Raji (cell line): Measurements from ENCODE around the gene AOPEP.

Experiments
- POLR2A ChIP-seq: IDR thresholded peaks from 2 replicates; pipeline ENCODE4 v1.6.1; 2011; ENCODE audit warnings: low read depth, low read length, control low read depth; ENCODE audit not compliant: insufficient read depth

The AOPEP gene

GRCh38 chr9:94851467-94851866 lies 125.0 kb downstream of the AOPEP start:
- TF ChIP-seq POLR2A = no peak

- TF ChIP-seq POLR2A = no peak
Observed at GRCh38 chr9:94851892-94852291, 125.4 kb downstream of the AOPEP start.

GRCh38 chr9:94852373-94852772 lies 125.9 kb downstream of the AOPEP start:
- no peak for TF ChIP-seq POLR2A

- no peak for TF ChIP-seq POLR2A
Observed at GRCh38 chr9:94853887-94854286, 127.4 kb downstream of the AOPEP start.

GRCh38 chr9:94855903-94856302 lies 129.4 kb downstream of the AOPEP start:
- TF ChIP-seq POLR2A = no peak

- no peak for TF ChIP-seq POLR2A
Observed at GRCh38 chr9:94857791-94858190, 131.3 kb downstream of the AOPEP start.

GRCh38 chr9:94859226-94859625 lies 132.7 kb downstream of the AOPEP start:
- no peak for TF ChIP-seq POLR2A

- no peak for TF ChIP-seq POLR2A
Observed at GRCh38 chr9:94859891-94860290, 133.4 kb downstream of the AOPEP start.

GRCh38 chr9:94860678-94861588 lies 134.4 kb downstream of the AOPEP start:
- TF ChIP-seq POLR2A = no peak

- TF ChIP-seq POLR2A = no peak
Observed at GRCh38 chr9:94861589-94862272, 135.2 kb downstream of the AOPEP start.

- no peak for TF ChIP-seq POLR2A
Observed at GRCh38 chr9:94864196-94864595, 137.7 kb downstream of the AOPEP start.

- no peak for TF ChIP-seq POLR2A
Observed at GRCh38 chr9:94864862-94865509, 138.5 kb downstream of the AOPEP start.

- no peak for TF ChIP-seq POLR2A
Observed at GRCh38 chr9:94865582-94866452, 139.3 kb downstream of the AOPEP start.

- no peak for TF ChIP-seq POLR2A
Observed at GRCh38 chr9:94866770-94867169, 140.3 kb downstream of the AOPEP start.
